ENCODE measurements around the gene NELFCD. TPM values are rescaled to one million over a fixed set of nuclear protein-coding genes. Genes with fewer than 3 reads are reported as not detected.
A peak's percentile ranks its signal among the peaks of the same experiment; 100 is the strongest.

NELFCD gene
- total RNA-seq, 1 experiment from 2014 or later, result 88.2 TPM

- TF ChIP-seq MAX (IDR thresholded peaks at IDR 0.05) (0 out of 2 replicates have a peak, but pooled peaks have one; percentile 59), ATF3 (IDR thresholded peaks at IDR 0.05) (no peak), CEBPB (IDR thresholded peaks at IDR 0.05; ENCODE audit: low read depth) (no peak), CBX3 (IDR thresholded peaks at IDR 0.05; ENCODE audit: low read depth) (no peak), ZBTB33 (IDR thresholded peaks at IDR 0.05; ENCODE audit: extremely low read depth, insufficient replicate concordance, low read length) (no peak), SRF (IDR thresholded peaks at IDR 0.05; ENCODE audit: low read depth) (no peak), RAD21 (IDR thresholded peaks at IDR 0.05; ENCODE audit: low read depth) (no peak)
Measured at GRCh38 chr20:58980711-58981627, at the start of gene NELFCD (continued).

GRCh38 chr20:58932170-58932569 is 48.9 kb upstream of the NELFCD start:
- Histone ChIP-seq H3K4me1 (ENCODE audit: control insufficient read depth in 1 of 2, insufficient read depth in 2 of 2, low read length in 2 of 2) (no peaks in the 10 kb centered on the region), H3K79me2 (ENCODE audit: insufficient read depth, low read length) (no peaks in the 10 kb centered on the region), H3K9me2 (ENCODE audit: insufficient read depth) (no peaks in the 10 kb centered on the region), H4K20me1 (ENCODE audit: insufficient read depth) (no peaks in the 10 kb centered on the region), H3K9me3 (ENCODE audit: control insufficient read depth in 1 of 2, insufficient read depth in 1 of 2, low read depth in 1 of 2, low read length in 2 of 2) (0 out of 4 replicates have a peak, but pooled peaks cover 0 to 5% of the 10 kb centered on the region in 2 experiments), H3K36me3 (ENCODE audit: control insufficient read depth in 1 of 2, insufficient read depth in 2 of 2, low read length in 2 of 2) (no peaks in the 10 kb centered on the region), H2AFZ (ENCODE audit: low read depth, low read length, poor library complexity, severe bottlenecking) (no peak overlapping the region), H3K9ac (ENCODE audit: low read length) (no peak overlapping the region), H3K4me3 (replicated peaks in 1 of 2; ENCODE audit: low read depth in 1 of 2, low read length in 2 of 2) (no peak overlapping the region), H3K4me2 (ENCODE audit: low read length) (no peak overlapping the region), H3K27me3 (ENCODE audit: insufficient read depth, low read length) (no peaks in the 10 kb centered on the region), H3K27ac (ENCODE audit: low read depth, low read length) (no peak overlapping the region)
- no TSS peak for BruUV-seq (replicated peaks)
- ChIA-PET POLR2A (no interaction called here), RAD21 (ENCODE audit: low non-redundant PET in 1 of 2, low total read pairs in 2 of 2, uncharacterized antibody in 2 of 2, unreplicated experiment in 2 of 2) (no interaction called here), CTCF (no interaction called here)
- DNase-seq (ENCODE audit: low read depth, low spot score) (no peak), ATAC-seq (no peak)
- intact Hi-C loops (cut with micrococcal nuclease), result no loop called here
- TF ChIP-seq POLR2A (IDR thresholded peaks at IDR 0.05; ENCODE audit: borderline replicate concordance, extremely low read depth, insufficient read depth, insufficient read length), result no peak
- no peak for TF ChIP-seq TCF7L2 (IDR thresholded peaks at IDR 0.05; ENCODE audit: borderline replicate concordance, extremely low read depth, insufficient read depth, insufficient read length)
- no peak for TF ChIP-seq CBX3 (IDR thresholded peaks at IDR 0.05; ENCODE audit: low read depth)
- TF ChIP-seq SIN3A (IDR thresholded peaks at IDR 0.05; ENCODE audit: low read depth), result no peak
- no peak for TF ChIP-seq CTCF (IDR thresholded peaks at IDR 0.05 in 2 of 3, conservative IDR thresholded peaks at IDR 0.05 in 1 of 3; ENCODE audit: borderline replicate concordance in 1 of 3, insufficient read depth in 1 of 3, low read depth in 2 of 3, low read length in 2 of 3)
- TF ChIP-seq SRF (IDR thresholded peaks at IDR 0.05; ENCODE audit: low read depth), result no peak
- no peak for TF ChIP-seq EZH2 (IDR thresholded peaks at IDR 0.05)
- TF ChIP-seq POLR2AphosphoS5 (IDR thresholded peaks at IDR 0.05; ENCODE audit: low read depth, low read length), result no peak
- TF ChIP-seq JUND (IDR thresholded peaks at IDR 0.05), result no peak
- no peak for TF ChIP-seq EZH2phosphoT487 (IDR thresholded peaks at IDR 0.05; ENCODE audit: borderline replicate concordance)
- no peak for TF ChIP-seq REST (IDR thresholded peaks at IDR 0.05; ENCODE audit: low read depth)
